Fibroblast of lung (primary cell): Measurements from ENCODE around the gene ADIPOR1. TPM values are rescaled to one million over a fixed set of nuclear protein-coding genes. Genes with fewer than 3 reads are reported as not detected.

ENCODE experiments used
- DNase-seq, 2 donors: peaks; one replicate each; pipeline versions ENCODE4 v3.0.0 to v3.0.0-alpha.2; 2010; ENCODE audit warnings: low read depth in 2 of 2
- H2AFZ ChIP-seq: 2 replicates; pipeline ENCODE4 v1.5.1; 2012; ENCODE audit warnings: low read length, control low read depth, inconsistent platforms
- H3K27ac ChIP-seq: 2 replicates; pipeline ENCODE4 v1.5.1; 2011; ENCODE audit warnings: low read length, control low read depth; ENCODE audit not compliant: insufficient read depth
- H3K27me3 ChIP-seq: 2 replicates; pipeline ENCODE4 v1.5.1; 2011; ENCODE audit warnings: mild to moderate bottlenecking, low read length; ENCODE audit not compliant: control insufficient read depth, insufficient read depth
- H3K36me3 ChIP-seq: 2 replicates; pipeline ENCODE4 v1.5.1; 2011; ENCODE audit warnings: low read length; ENCODE audit not compliant: control insufficient read depth, insufficient read depth
- H3K4me1 ChIP-seq: 2 replicates; pipeline ENCODE4 v1.5.1; 2011; ENCODE audit warnings: low read length; ENCODE audit not compliant: control insufficient read depth, insufficient read depth; ENCODE audit errors: extremely low read depth
- H3K4me2 ChIP-seq: 2 replicates; pipeline ENCODE4 v1.5.1; 2011; ENCODE audit warnings: low read length, control low read depth; ENCODE audit not compliant: insufficient read depth; ENCODE audit errors: extremely low read depth
- H3K4me3 ChIP-seq, 4 experiments: fragments of 200-600 bp in 1 of 4; sonication (generic) in 1 of 4; replicated peaks in 1 of 4; 2 replicates each; pipeline ENCODE4 v1.5.1; 2011 to 2016; ENCODE audit warnings: low read length in 4 of 4, low read depth in 3 of 4, mild to moderate bottlenecking in 3 of 4, control low read depth in 2 of 4, inconsistent platforms in 1 of 4, mixed read lengths in 1 of 4; ENCODE audit not compliant: insufficient read depth in 1 of 4; ENCODE audit errors: control extremely low read depth in 1 of 4
- H3K79me2 ChIP-seq: 2 replicates; pipeline ENCODE4 v1.5.1; 2012; ENCODE audit warnings: mild to moderate bottlenecking, low read length, inconsistent platforms; ENCODE audit not compliant: control insufficient read depth, insufficient read depth
- H3K9ac ChIP-seq: 2 replicates; pipeline ENCODE4 v1.5.1; 2011; ENCODE audit warnings: mild to moderate bottlenecking, low read length, control low read depth; ENCODE audit not compliant: insufficient read depth
- H3K9me3 ChIP-seq: 2 replicates; pipeline ENCODE4 v1.5.1; 2012; ENCODE audit warnings: low read depth, low read length; ENCODE audit not compliant: control insufficient read depth, insufficient read depth
- H4K20me1 ChIP-seq: 2 replicates; pipeline ENCODE4 v1.5.1; 2011; ENCODE audit warnings: low read length; ENCODE audit not compliant: control insufficient read depth, insufficient read depth; ENCODE audit errors: extremely low read depth
- EZH2 ChIP-seq: IDR thresholded peaks from 2 replicates; pipeline ENCODE4 v1.5.1; 2012; ENCODE audit warnings: low read length, control low read depth, mild to moderate bottlenecking; ENCODE audit errors: missing control alignments
- polyA plus RNA-seq, 2 donors: library from polyadenylated mRNA; depleted of rRNA in 1 of 2; stranded (reverse) in 1 of 2; unstranded in 1 of 2; fragments of >200 nt; gene quantifications; 2 replicates each; pipeline ENCODE4 v1.2.1, GENCODE V29; 2011 to 2012; ENCODE audit warnings: missing spikeins in 1 of 2
- total RNA-seq: library from RNA; depleted of rRNA; stranded (reverse); fragments of >200 nt; gene quantifications from 2 replicates; pipeline ENCODE4 v1.2.1, GENCODE V29; 2014
- TF ChIP-seq, protein P1 (sequence below), 2 donors: IDR thresholded peaks in 1 of 2; conservative IDR thresholded peaks in 1 of 2; 1 replicate in 1 of 2; 2 replicates in 1 of 2; pipeline ENCODE4 v1.5.1; 2011 to 2012; ENCODE audit warnings: low read length in 2 of 2, control low read depth in 1 of 2, inconsistent platforms in 1 of 2, low read depth in 1 of 2, mild to moderate bottlenecking in 1 of 2

Gene ADIPOR1
- total and polyA plus RNA-seq, 2 donors (not counting 1 experiment from before 2014, with no cell fraction given) = 81.7 to 116 TPM

- Histone ChIP-seq H3K36me3 (peaks cover 13% of the 10 kb centered on the region), H3K27me3 (no peaks in the 10 kb centered on the region), H3K27ac (no peak overlapping the region), H3K9ac (no peak overlapping the region), H3K79me2 (no peaks in the 10 kb centered on the region), H3K4me2 (no peak overlapping the region), H3K9me3 (no peaks in the 10 kb centered on the region), H4K20me1 (no peaks in the 10 kb centered on the region), H3K4me3 (no peak overlapping the region), H2AFZ (no peak overlapping the region), H3K4me1 (no peaks in the 10 kb centered on the region)
- DNase-seq = no peak
- TF ChIP-seq, protein P1, sequence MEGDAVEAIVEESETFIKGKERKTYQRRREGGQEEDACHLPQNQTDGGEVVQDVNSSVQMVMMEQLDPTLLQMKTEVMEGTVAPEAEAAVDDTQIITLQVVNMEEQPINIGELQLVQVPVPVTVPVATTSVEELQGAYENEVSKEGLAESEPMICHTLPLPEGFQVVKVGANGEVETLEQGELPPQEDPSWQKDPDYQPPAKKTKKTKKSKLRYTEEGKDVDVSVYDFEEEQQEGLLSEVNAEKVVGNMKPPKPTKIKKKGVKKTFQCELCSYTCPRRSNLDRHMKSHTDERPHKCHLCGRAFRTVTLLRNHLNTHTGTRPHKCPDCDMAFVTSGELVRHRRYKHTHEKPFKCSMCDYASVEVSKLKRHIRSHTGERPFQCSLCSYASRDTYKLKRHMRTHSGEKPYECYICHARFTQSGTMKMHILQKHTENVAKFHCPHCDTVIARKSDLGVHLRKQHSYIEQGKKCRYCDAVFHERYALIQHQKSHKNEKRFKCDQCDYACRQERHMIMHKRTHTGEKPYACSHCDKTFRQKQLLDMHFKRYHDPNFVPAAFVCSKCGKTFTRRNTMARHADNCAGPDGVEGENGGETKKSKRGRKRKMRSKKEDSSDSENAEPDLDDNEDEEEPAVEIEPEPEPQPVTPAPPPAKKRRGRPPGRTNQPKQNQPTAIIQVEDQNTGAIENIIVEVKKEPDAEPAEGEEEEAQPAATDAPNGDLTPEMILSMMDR (conservative IDR thresholded peaks at IDR 0.05 in 1 of 2, IDR thresholded peaks at IDR 0.05 in 1 of 2; ENCODE audit: low read depth in 1 of 2, low read length in 2 of 2) = no peak
- TF ChIP-seq EZH2 = no peak
Measured at GRCh38 chr1:202945483-202945882, 12.6 kb downstream of the ADIPOR1 start.

GRCh38 chr1:202944438-202944921 lies 13.6 kb downstream of the ADIPOR1 start:
- H4K20me1 ChIP-seq = no peaks in the 10 kb centered on the region
- DNase-seq = no peak
- H2AFZ ChIP-seq = no peak overlapping the region
- no peak overlapping the region for H3K27ac ChIP-seq
- H3K27me3 ChIP-seq = no peaks in the 10 kb centered on the region
- H3K4me2 ChIP-seq = no peak overlapping the region
- H3K4me3 ChIP-seq = no peak overlapping the region
- no peaks in the 10 kb centered on the region for H3K79me2 ChIP-seq
- H3K36me3 ChIP-seq = peaks cover 13% of the 10 kb centered on the region
- no peak overlapping the region for H3K9ac ChIP-seq
- H3K9me3 ChIP-seq = no peaks in the 10 kb centered on the region
- no peaks in the 10 kb centered on the region for H3K4me1 ChIP-seq
- TF ChIP-seq EZH2 = no peak
- TF ChIP-seq, protein P1 (conservative IDR thresholded peaks at IDR 0.05 in 1 of 2, IDR thresholded peaks at IDR 0.05 in 1 of 2; ENCODE audit: low read depth in 1 of 2, low read length in 2 of 2) = no peak

GRCh38 chr1:202942426-202942825 lies 15.7 kb downstream of the ADIPOR1 start:
- Histone ChIP-seq H3K4me3 (no peak overlapping the region), H3K4me1 (no peaks in the 10 kb centered on the region), H3K4me2 (no peak overlapping the region), H3K9ac (no peak overlapping the region), H4K20me1 (no peaks in the 10 kb centered on the region), H3K9me3 (no peaks in the 10 kb centered on the region), H3K27ac (no peak overlapping the region), H3K79me2 (no peaks in the 10 kb centered on the region), H3K27me3 (no peaks in the 10 kb centered on the region), H3K36me3 (peaks cover 10% of the 10 kb centered on the region), H2AFZ (no peak overlapping the region)
- no peak for DNase-seq
- no peak for TF ChIP-seq EZH2
- TF ChIP-seq, protein P1 (conservative IDR thresholded peaks at IDR 0.05 in 1 of 2, IDR thresholded peaks at IDR 0.05 in 1 of 2; ENCODE audit: low read depth in 1 of 2, low read length in 2 of 2) = no peak
